Adrenal gland (tissue), 12 donors: ENCODE measurements around the gene BBS9. TPM values are rescaled to one million over a fixed set of nuclear protein-coding genes. Genes with fewer than 3 reads are reported as not detected.

Experiments used
- DNase-seq, 7 donors: peaks; one replicate each; pipeline ENCODE4 v3.0.0-alpha.2; 2019 to 2020
- H3K27ac ChIP-seq, 5 donors: fragments of 200-600 bp; sonication (generic) in 4 of 5; 1 replicate in 3 of 5; 2 replicates in 2 of 5; pipeline versions ENCODE4 v1.5.1 to v1.8.0; 2016 to 2020; ENCODE audit warnings: mild to moderate bottlenecking in 1 of 5
- H3K27me3 ChIP-seq: fragments of 200-600 bp; 2 replicates; pipeline ENCODE4 v1.8.0; 2021
- H3K36me3 ChIP-seq, 2 donors: fragments of 200-600 bp; replicated peaks in 1 of 2; 1 replicate in 1 of 2; 2 replicates in 1 of 2; pipeline versions ENCODE4 v1.5.1 to v1.8.0; 2018 to 2022
- H3K4me1 ChIP-seq, 2 donors: fragments of 200-600 bp; replicated peaks in 1 of 2; 1 replicate in 1 of 2; 2 replicates in 1 of 2; pipeline versions ENCODE4 v1.5.1 to v1.8.0; 2018 to 2021
- H3K4me3 ChIP-seq, 4 donors: fragments of 200-600 bp; sonication (generic) in 3 of 4; one replicate each; pipeline ENCODE4 v1.5.1; 2016 to 2018
- H3K9me3 ChIP-seq, 3 donors: fragments of 200-600 bp; sonication (generic) in 1 of 3; replicated peaks in 1 of 3; 1 replicate in 2 of 3; 2 replicates in 1 of 3; pipeline versions ENCODE4 v1.5.1 to v1.8.0; 2016 to 2021
- CTCF ChIP-seq, 6 experiments: fragments of 450-650 bp in 4 of 6; fragments of 200-600 bp in 2 of 6; sonication (generic) in 1 of 6; IDR thresholded peaks; 1 replicate in 5 of 6; 2 replicates in 1 of 6; pipeline versions ENCODE4 v1.5.1 to v1.8.0; 2016 to 2021; ENCODE audit warnings: antibody characterized with exemption in 6 of 6, mild to moderate bottlenecking in 2 of 6, moderate library complexity in 1 of 6
- POLR2A ChIP-seq, 2 donors: fragments of 450-650 bp; IDR thresholded peaks; one replicate each; pipeline ENCODE4 v1.6.1; 2017; ENCODE audit warnings: antibody characterized with exemption in 2 of 2, mild to moderate bottlenecking in 2 of 2, moderate library complexity in 1 of 2
- WGBS, 4 donors: extraction: QIAGEN DNeasy Blood & Tissue Kit in 2 of 4; methylation state at CpG; one replicate each; pipeline versions ENCODE4 v1.1.5 to v1.1.7; 2013 to 2017; 5-methylcytosine and 5-hydroxymethylcytosine counted together
- intact Hi-C, 2 donors: fragments of 100-400 bp; cut with DNase I; formaldehyde crosslinking; loops; one replicate each; pipeline versions ENCODE4 v1.14.1 to v1.15.0; 2022 to 2023
- polyA plus RNA-seq, 3 donors: library from polyadenylated mRNA; stranded (reverse); fragments of 200-250 nt in 2 of 3; fragments of 350-450 nt in 1 of 3; fragmentation: Illumina TruSeq in 1 of 3; extraction: RNeasy Lipid Tissue Mini Kit (QIAGEN cat#74804) in 1 of 3; gene quantifications; one replicate each; pipeline ENCODE4 v1.2.3, GENCODE V29; 2013 to 2014
- total RNA-seq, 9 donors: library from RNA; depleted of rRNA in 4 of 9; stranded (reverse); fragments of >200 nt in 4 of 9; fragments of 120-200 nt in 1 of 9; fragmentation: NEBNext Ultra II Directional in 1 of 9; extraction: Animal tissue kit (Norgen Biotek cat#: 25700) in 1 of 9; gene quantifications; one replicate each; pipeline versions ENCODE4 v1.1.0 to v1.2.4, GENCODE V29; 2013 to 2023
- donor health status: healthy with polysubstance abuse.
- donor health status: Bipolar disorder and iron deficiency.
- donor health status: DM: yes; HTN: yes; CAD: no.
- donor health status: DM: no; HTN: no; CAD: no.
- donor health status: DM: no; HTN: no; CAD: no.
- donor health status: DM: yes; HTN: yes; CAD: no.

BBS9 gene
- total and polyA plus RNA-seq, 12 donors, result 5.6 to 39.4 (median 21.7) TPM

DNA sequence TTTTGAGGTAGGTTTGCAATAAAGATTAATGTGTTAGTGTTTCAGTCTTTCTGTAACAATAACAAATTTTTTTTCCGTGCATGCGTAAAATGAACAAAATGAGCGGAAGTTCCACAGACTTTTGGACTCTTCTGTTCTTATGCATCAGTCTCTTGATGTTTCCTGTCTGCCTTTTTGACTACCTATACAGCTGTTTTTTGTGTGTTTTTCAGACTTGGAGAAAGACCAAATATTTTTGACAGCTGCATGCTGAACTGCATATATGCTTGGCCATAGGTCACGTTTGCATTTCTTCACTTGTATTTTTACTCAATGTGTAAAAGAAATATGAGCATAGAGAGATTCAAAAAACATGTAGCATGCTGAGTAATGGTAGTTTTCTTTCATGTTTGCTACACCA is 119.3 kb downstream of the BBS9 start:
- WGBS, 4 donors, result 85 to 96% (median 90%) methylated on average over 4 of the region's 4 CpGs
- Histone ChIP-seq H3K4me3 (no peak overlapping the region), H3K9me3 (peaks cover 0 to 4% (median 0%) of the 10 kb centered on the region in 3 donors), H3K4me1 (peaks cover 0 to 6% of the 10 kb centered on the region in 2 donors), H3K36me3 (no peaks in the 10 kb centered on the region), H3K27ac (no peak overlapping the region), H3K27me3 (no peaks in the 10 kb centered on the region)
- DNase-seq, result no peak
- TF ChIP-seq POLR2A (IDR thresholded peaks at IDR 0.05) (no peak), CTCF (IDR thresholded peaks at IDR 0.05) (no peak)
- intact Hi-C loops, result no loop called here

DNA sequence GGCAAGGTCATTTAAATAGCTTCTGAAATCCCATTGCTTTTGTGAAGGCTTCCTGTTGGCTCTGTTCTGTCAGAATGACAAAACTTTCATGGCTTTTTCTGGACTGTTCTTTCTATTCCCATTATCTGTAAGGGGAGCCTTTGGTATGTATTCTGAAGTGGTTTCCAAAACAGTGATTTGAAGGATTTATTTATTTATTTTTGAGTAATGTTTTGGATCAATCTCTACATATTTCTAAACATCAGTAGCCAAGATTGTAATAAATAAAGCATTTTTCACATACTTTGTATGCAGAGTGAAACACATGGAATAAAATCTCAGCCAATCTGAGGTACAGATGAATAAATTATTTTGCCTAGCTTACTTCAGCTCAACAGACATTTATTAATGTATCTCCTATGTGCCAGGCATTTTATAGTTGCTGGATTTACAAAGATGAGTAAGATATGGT is 121.1 kb downstream of the BBS9 start:
- no peaks in the 10 kb centered on the region for H3K9me3 ChIP-seq
- no peaks in the 10 kb centered on the region for H3K27me3 ChIP-seq
- intact Hi-C loops, result no loop called here
- H3K36me3 ChIP-seq, result no peaks in the 10 kb centered on the region
- peaks cover 0 to 6% of the 10 kb centered on the region in 2 donors for H3K4me1 ChIP-seq
- no peak overlapping the region for H3K4me3 ChIP-seq
- no peak for DNase-seq
- H3K27ac ChIP-seq, result no peak overlapping the region
- TF ChIP-seq POLR2A (IDR thresholded peaks at IDR 0.05) (no peak), CTCF (IDR thresholded peaks at IDR 0.05) (no peak)

GRCh38 chr7:33251301-33251700 is 121.9 kb downstream of the BBS9 start:
- Histone ChIP-seq H3K4me3 (no peak overlapping the region), H3K27ac (no peak overlapping the region)

GRCh38 chr7:33258491-33258951 is 129.2 kb downstream of the BBS9 start:
- Histone ChIP-seq H3K4me1 (no peaks in the 10 kb centered on the region), H3K9me3 (no peaks in the 10 kb centered on the region), H3K4me3 (no peak overlapping the region), H3K27ac (no peak overlapping the region), H3K27me3 (no peaks in the 10 kb centered on the region), H3K36me3 (no peaks in the 10 kb centered on the region)
- intact Hi-C loops, result no loop called here
- no peak for DNase-seq
- TF ChIP-seq POLR2A (IDR thresholded peaks at IDR 0.05) (no peak), CTCF (IDR thresholded peaks at IDR 0.05) (no peak)

More at GRCh38 chr7:33251301-33251700, 121.9 kb downstream of the BBS9 start:
- TF ChIP-seq CTCF (IDR thresholded peaks at IDR 0.05), result no peak
- no peak for TF ChIP-seq POLR2A (IDR thresholded peaks at IDR 0.05)
- Histone ChIP-seq H3K4me1 (peaks cover 0 to under 1% of the 10 kb centered on the region in 2 donors), H3K9me3 (no peaks in the 10 kb centered on the region), H3K36me3 (no peaks in the 10 kb centered on the region), H3K27me3 (no peaks in the 10 kb centered on the region)
- no peak for DNase-seq
- intact Hi-C loops, result no loop called here
